Measurements from ENCODE around the gene TMEM272.

DNA sequence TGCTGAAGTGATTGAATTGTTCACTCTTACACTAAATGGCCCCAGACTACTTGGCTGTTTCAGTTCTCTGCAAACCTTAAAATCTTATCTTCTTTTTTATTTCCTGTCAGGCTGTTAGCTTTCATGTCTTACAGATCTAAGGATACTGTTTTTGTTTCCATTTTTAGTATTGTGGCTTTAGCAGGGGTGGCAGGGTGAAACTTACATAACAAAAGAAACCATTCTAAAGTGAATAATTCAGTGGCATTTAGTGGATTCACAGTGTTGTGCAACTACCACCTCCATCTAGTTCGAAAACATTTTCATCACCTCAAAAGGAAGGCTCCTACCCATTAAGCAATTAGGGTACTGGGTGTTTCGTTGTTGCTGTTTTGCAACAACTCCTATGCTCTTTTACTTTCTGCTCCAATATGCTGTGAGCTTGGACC is 19.8 kb downstream of the TMEM272 start:
- TF ChIP-seq SIN3A (IDR thresholded peaks at IDR 0.05; ENCODE audit: borderline replicate concordance, low read depth, low read length), result no peak
- TF ChIP-seq USF2 (IDR thresholded peaks at IDR 0.05; ENCODE audit: borderline replicate concordance, low read depth, low read length), result no peak
- no peak for TF ChIP-seq YY1 (IDR thresholded peaks at IDR 0.05; ENCODE audit: low read depth)
- no peak for TF ChIP-seq MXI1 (IDR thresholded peaks at IDR 0.05; ENCODE audit: low read depth, low read length)
- no peak for TF ChIP-seq CTCF (IDR thresholded peaks at IDR 0.05)
- no peak for TF ChIP-seq RAD21 (IDR thresholded peaks at IDR 0.05; ENCODE audit: low read length)
- no peak for TF ChIP-seq POLR2AphosphoS5 (IDR thresholded peaks at IDR 0.05; ENCODE audit: low read depth, low read length)
- TF ChIP-seq SMC3 (IDR thresholded peaks at IDR 0.05; ENCODE audit: low read depth, low read length), result no peak
- no peak for TF ChIP-seq TAF1 (IDR thresholded peaks at IDR 0.05; ENCODE audit: borderline replicate concordance, low read depth, low read length)
- no peak for TF ChIP-seq EZH2phosphoT487 (IDR thresholded peaks at IDR 0.05; ENCODE audit: borderline replicate concordance, low read depth)
- TF ChIP-seq, protein P1, sequence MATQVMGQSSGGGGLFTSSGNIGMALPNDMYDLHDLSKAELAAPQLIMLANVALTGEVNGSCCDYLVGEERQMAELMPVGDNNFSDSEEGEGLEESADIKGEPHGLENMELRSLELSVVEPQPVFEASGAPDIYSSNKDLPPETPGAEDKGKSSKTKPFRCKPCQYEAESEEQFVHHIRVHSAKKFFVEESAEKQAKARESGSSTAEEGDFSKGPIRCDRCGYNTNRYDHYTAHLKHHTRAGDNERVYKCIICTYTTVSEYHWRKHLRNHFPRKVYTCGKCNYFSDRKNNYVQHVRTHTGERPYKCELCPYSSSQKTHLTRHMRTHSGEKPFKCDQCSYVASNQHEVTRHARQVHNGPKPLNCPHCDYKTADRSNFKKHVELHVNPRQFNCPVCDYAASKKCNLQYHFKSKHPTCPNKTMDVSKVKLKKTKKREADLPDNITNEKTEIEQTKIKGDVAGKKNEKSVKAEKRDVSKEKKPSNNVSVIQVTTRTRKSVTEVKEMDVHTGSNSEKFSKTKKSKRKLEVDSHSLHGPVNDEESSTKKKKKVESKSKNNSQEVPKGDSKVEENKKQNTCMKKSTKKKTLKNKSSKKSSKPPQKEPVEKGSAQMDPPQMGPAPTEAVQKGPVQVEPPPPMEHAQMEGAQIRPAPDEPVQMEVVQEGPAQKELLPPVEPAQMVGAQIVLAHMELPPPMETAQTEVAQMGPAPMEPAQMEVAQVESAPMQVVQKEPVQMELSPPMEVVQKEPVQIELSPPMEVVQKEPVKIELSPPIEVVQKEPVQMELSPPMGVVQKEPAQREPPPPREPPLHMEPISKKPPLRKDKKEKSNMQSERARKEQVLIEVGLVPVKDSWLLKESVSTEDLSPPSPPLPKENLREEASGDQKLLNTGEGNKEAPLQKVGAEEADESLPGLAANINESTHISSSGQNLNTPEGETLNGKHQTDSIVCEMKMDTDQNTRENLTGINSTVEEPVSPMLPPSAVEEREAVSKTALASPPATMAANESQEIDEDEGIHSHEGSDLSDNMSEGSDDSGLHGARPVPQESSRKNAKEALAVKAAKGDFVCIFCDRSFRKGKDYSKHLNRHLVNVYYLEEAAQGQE (IDR thresholded peaks at IDR 0.05; ENCODE audit: low read depth, low read length), result no peak
- TF ChIP-seq ELF1 (IDR thresholded peaks at IDR 0.05), result no peak
- TF ChIP-seq FOXJ3 (CRISPR knock-in tag; IDR thresholded peaks at IDR 0.05), result no peak
- TF ChIP-seq, protein P2, sequence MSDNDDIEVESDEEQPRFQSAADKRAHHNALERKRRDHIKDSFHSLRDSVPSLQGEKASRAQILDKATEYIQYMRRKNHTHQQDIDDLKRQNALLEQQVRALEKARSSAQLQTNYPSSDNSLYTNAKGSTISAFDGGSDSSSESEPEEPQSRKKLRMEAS (IDR thresholded peaks at IDR 0.05; ENCODE audit: low read depth), result no peak

All from SK-N-SH (cell line).